HG03575 (cell line): Measurements from ENCODE around the gene CEP89.
"Not testable (repeated sequence)": the region's sequence is repeated elsewhere in the genome, so short reads cannot be mapped to it uniquely, and the experiment has no call there.

ENCODE experiments used
- ATAC-seq: cut with Tn5 transposase; IDR thresholded peaks from one replicate; pipeline ENCODE4 v1.9.1; 2021; ENCODE audit not compliant: unreplicated experiment, insufficient number of reproducible peaks, low FRiP score; ENCODE audit errors: extremely low read depth

Gene CEP89

GRCh38 chr19:32876236-32876918 is 95.4 kb downstream of the CEP89 start:
- ATAC-seq = no peak

GRCh38 chr19:32875428-32875827 is 96.3 kb downstream of the CEP89 start:
- ATAC-seq = no peak

- ATAC-seq = no peak
These were observed 97.2 kb downstream of the CEP89 start for GRCh38 chr19:32874605-32875004.

- ATAC-seq = no peak
These were observed 98.4 kb downstream of the CEP89 start for GRCh38 chr19:32873247-32873959.

- ATAC-seq = no peak
These were observed 99.4 kb downstream of the CEP89 start for GRCh38 chr19:32872391-32872790.

GRCh38 chr19:32870981-32871451 is 100.7 kb downstream of the CEP89 start:
- no peak for ATAC-seq

GRCh38 chr19:32869966-32870573 is 101.7 kb downstream of the CEP89 start:
- ATAC-seq = no peak

GRCh38 chr19:32869369-32869965 is 102.3 kb downstream of the CEP89 start, which contains the start of gene SLC7A9:
Gene SLC7A9, minus strand, starts transcription at chr19:32869767. Its CDS starts 1,233 bp downstream, at chr19:32868534.
- no peak for ATAC-seq

- ATAC-seq = no peak
These were observed 103.4 kb downstream of the CEP89 start for GRCh38 chr19:32868206-32868950.

GRCh38 chr19:32867436-32867835 is 104.3 kb downstream of the CEP89 start:
- not testable (repeated sequence) for ATAC-seq

- ATAC-seq = no peak
These were observed 105.0 kb downstream of the CEP89 start for GRCh38 chr19:32866564-32867265.

GRCh38 chr19:32866061-32866460 is 105.7 kb downstream of the CEP89 start:
- no peak for ATAC-seq

GRCh38 chr19:32865326-32865725 is 106.4 kb downstream of the CEP89 start:
- ATAC-seq = no peak

GRCh38 chr19:32864318-32865007 is 107.3 kb downstream of the CEP89 start:
- ATAC-seq = no peak

GRCh38 chr19:32863841-32864240 is 107.9 kb downstream of the CEP89 start:
- ATAC-seq = no peak

GRCh38 chr19:32863301-32863700 is 108.5 kb downstream of the CEP89 start:
- ATAC-seq = no peak

GRCh38 chr19:32862741-32863140 is 109.0 kb downstream of the CEP89 start:
- ATAC-seq = no peak

- ATAC-seq = no peak
These were observed 109.6 kb downstream of the CEP89 start for GRCh38 chr19:32862173-32862572.
